Heart left ventricle (tissue), 13 donors: ENCODE data around the gene LRP1B.

ENCODE experiments used
- CTCF ChIP-seq, 12 donors: fragments of 200-600 bp; sonication (generic) in 4 of 12; IDR thresholded peaks; one replicate each; pipeline versions ENCODE4 v1.5.0 to v1.8.0; 2018 to 2022; ENCODE audit warnings: antibody characterized with exemption in 12 of 12, mild to moderate bottlenecking in 5 of 12
- POLR2A ChIP-seq, 2 donors: fragments of 450-650 bp; IDR thresholded peaks; one replicate each; pipeline ENCODE4 v1.6.1; 2017; ENCODE audit warnings: antibody characterized with exemption in 2 of 2, mild to moderate bottlenecking in 2 of 2, moderate library complexity in 2 of 2
- donor health status: ischemic (EF 13 %, LVEDD 7.1; RV severe dilation, severe dysfunction).
- donor health status: DM: no; HTN: yes; CAD: no.
- donor health status: DM: no; HTN: no; CAD: no.
- donor health status: ischemic (EF 25% LVEDD 6.9; RV normal size, moderate dysfunction).
- donor health status: ischemic (EF 25% LVEDD 5.7; RV mildly dilated, moderate dysfunction).
- donor health status: ischemic (EF 35%, LVEDD 5.7; RV mildly dilated, moderate dysfunction).
- donor health status: nonischemic (EF 11% LVEDD 7.7; RV severe dilation, severe dysfunction).
- donor health status: DM: yes; HTN: yes; CAD: no.
- donor health status: PGD.
- donor health status: ischemic (EF 29% LVEDD 5.4; RV normal size, mild dysfunction).
- donor health status: nonischemic (EF 23%, LVEDD 6.1; RV moderate dilation, normal function).

GRCh38 chr2:140695155-140695554 lies 1435.7 kb downstream of the LRP1B start:
- TF ChIP-seq CTCF (IDR thresholded peaks at IDR 0.05), result no peak
- no peak for TF ChIP-seq POLR2A (IDR thresholded peaks at IDR 0.05)
